HG02852 (cell line): Measurements from ENCODE around the gene CKLF.
A peak's percentile ranks its signal among the peaks of the same experiment; 100 is the strongest.
"Not testable (repeated sequence)": the region's sequence is repeated elsewhere in the genome, so short reads cannot be mapped to it uniquely, and the experiment has no call there.

Experiments used
- ATAC-seq: cut with Tn5 transposase; IDR thresholded peaks from one replicate; pipeline ENCODE4 v1.9.1; 2021; ENCODE audit warnings: mild to moderate bottlenecking, moderate library complexity; ENCODE audit not compliant: unreplicated experiment

Gene CKLF

DNA sequence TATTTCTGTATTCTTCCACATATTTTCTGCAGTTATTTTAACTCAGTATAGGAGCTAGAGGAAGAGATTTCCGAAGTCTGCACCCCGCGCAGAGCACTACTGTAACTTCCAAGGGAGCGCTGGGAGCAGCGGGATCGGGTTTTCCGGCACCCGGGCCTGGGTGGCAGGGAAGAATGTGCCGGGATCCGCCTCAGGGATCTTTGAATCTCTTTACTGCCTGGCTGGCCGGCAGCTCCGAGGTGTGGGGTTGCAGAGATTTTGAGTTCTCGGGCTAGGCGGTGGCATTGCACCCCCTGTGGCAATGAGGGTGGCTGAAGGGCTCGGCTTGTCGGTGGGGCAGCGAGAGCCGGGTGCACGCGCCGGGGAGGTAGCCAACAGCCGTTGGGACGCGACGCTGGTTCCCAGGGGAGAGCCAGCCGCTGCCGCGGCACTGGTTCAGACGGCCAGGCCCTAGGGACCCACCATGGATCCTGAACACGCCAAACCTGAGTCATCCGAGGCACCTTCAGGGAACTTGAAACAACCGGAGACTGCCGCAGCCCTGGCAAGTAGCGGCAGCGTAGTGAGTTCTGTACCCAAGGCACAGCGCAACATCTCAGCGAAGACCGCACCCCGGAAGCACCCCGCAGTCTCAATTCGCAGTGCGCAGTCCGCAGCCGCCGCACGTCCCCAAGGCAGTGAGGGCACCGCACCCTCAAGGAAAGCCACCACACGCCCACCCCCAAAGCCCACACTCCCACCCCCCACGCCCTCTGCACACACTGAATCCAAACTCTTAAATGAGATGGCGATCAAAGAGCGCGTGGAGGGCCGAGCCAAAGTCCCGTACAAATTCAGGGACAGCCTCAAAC lies 13.9 kb downstream of the CKLF start, which contains the start of gene CMTM1:
Gene CMTM1, plus strand, starts transcription at position 389 of the 851 bp plus-strand sequence. Its CDS starts 75 bp downstream, at position 464.
- no peak for ATAC-seq

DNA sequence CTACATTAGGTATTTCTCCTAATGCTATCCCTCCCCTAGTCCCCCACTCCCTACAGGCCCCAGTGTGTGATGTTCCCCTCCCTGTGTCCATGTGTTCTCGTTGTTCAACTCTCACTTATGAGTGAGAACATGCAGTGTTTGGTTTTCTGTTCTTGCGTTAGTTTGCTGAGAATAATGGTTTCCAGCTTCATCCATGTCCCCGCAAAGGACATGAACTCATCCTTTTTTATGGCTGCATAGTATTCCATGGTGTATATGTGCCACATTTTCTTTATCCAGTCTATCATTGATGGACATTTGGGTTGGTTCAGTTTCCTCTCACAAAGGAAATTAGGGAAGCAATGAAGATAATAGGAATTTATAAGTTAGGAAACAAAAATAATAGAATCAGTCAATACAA lies 14.9 kb downstream of the CKLF start:
- not testable (repeated sequence) for ATAC-seq

GRCh38 chr16:66568355-66568754 lies 16.0 kb downstream of the CKLF start:
- no peak for ATAC-seq

DNA sequence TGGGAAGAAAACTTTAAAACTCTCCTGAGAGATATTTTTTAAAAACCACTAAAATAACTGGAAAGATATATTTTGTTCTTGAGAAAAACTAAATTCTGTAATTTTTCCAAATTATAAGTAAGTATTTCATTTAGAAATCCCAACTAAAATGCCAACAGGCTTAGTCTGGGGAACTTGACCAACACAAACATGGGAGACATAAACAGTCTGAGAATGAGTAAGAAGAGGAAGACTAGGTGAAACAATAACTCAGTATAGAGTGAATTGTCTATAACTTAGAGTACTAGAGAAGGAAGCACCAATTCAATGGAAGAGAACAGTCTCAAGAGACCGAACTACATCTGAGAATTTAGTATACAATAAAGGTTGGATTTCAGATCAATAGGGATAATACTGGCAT lies 16.8 kb downstream of the CKLF start:
- ATAC-seq = no peak

DNA sequence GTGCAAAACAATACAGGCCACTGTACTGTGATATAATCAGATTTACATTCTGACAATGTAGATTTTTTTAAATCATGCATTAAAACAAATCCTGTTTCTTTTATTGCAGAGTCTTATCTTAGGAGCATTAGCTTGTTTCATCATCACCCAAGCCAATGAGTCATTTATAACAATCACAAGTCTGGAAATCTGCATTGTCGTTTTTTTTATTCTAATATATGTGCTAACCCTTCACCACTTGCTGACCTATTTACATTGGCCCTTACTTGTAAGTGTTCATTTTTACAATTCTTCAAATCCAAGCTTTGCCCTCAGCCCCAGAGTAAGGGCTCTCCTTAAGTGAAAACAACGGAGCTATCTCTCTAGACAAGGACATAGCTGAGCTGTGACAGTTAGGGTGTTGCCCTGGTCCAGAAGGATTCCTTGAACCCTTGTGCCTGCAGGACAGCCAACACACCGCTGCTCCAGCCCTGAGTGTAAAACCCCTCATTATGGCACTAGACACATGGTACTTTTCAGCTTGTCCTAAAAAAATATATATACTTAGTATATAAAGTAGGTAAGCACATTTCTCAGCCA lies 17.5 kb downstream of the CKLF start:
- no peak for ATAC-seq

DNA sequence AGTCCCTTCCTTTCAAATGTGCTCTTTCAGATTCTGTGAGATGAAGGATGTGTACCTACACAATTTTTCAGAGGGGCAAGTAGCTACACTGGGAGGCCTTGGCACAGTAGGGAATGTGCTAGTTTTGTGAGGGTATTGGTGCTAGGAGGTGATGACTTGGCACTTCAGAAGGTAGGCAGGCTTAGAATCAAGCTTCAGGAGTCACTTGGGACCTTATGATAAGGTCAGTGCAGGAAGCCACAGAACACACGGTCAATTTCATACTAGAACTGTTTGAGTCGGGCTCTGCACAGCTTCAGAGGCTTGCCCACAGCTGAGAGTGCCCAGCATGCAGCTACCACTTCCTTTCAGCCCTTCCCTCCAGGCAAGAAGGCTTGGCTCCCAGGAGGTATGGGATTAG lies 20.0 kb downstream of the CKLF start:
- no peak for ATAC-seq

DNA sequence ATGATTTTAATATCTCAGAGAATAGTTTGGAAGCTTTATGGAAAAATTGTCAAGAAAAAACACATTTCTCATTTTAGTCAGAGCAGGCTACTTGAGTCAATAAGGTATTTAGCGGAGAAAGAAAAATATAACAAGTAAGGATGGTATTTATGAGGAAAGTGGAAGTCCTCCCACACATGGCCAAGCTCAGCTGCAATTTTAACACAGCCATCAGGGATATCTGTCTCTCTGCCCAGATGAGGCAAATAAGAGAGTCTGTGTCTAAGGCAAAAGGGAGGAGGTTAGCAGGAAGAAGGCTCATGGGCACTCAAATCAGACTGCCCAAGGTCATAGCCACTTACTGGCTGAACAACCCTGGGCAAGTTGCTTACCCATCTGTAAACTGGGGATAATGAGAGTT lies 21.7 kb downstream of the CKLF start:
- no peak for ATAC-seq

- ATAC-seq = no peak
These were observed 22.2 kb downstream of the CKLF start for GRCh38 chr16:66574531-66574930.

DNA sequence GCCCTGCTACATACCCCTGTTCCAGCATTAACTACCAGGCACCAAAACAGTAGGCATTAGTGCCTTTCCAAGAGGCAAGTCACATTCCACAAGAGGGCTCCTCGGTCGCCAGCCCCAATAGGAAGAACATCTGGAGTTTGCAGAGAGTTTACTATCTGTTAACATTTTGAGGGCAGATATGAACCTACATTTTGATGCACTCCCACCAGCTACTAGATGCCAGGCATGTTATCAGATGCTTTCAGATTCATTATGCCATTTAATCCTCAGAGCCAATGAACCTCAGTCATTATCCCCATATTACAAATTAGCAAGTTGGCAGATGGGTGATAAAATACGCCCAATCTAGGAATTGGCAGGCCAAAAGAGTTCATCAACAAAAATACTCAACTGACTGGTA lies 22.7 kb downstream of the CKLF start:
- no peak for ATAC-seq

DNA sequence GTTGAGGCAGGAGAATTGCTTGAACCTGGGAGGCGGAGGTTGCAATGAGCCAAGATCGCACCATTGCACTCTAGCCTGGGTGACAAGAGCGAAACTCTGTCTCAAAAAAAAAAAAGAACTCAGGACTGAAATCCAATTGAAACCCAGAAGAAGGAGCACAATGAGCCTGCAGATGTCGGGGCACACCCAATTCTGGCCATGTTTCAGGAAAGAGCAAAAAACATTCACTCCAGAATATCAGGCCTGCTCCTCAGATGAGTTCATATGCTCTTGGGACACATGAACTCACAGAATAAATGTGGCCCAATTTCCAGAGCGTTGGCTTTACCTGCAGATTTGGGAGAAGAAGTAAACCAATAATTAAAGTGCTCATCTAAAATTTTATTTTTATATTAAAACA lies 23.9 kb downstream of the CKLF start:
- no peak for ATAC-seq

- ATAC-seq = no peak
These were observed 26.5 kb downstream of the CKLF start, which contains the start of gene CMTM2 for GRCh38 chr16:66578651-66579531. CMTM2 (plus strand) TSS chr16:66579463; CDS start chr16:66579608, 145 bp downstream.

- no peak for ATAC-seq
These were observed 28.3 kb downstream of the CKLF start for GRCh38 chr16:66580605-66581209.

DNA sequence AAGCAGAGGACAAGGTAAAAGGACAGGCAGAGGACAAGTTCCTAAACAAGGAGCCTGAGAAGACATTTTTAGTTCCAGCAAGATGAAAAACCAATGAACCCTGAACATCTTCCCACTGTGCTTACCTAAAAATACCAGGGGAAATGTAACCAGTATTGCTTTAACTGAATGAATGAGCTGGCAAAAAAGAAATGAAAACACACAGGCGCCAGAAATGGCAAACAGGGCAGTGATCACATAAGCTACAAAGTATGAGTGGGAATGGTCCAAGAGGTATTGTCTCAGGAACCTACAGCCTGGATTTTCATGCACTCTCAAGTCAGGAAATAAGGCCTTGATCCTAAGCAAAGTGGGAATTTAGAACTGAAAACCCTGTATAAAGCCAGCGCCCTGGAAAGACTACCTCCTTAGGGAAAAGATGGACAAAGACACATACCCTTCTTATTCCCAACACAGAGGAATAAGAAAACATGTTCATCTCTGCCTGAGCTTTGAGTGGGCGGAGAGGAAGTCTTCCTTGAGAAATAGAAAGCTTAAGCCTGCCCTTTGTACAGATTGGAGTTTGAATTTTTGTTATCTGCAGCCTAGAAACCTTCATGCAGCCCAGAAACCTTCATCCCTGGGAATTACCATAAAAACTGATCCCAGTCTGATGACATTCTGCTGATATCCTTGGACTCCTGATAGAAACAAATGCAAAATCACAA lies 29.0 kb downstream of the CKLF start:
- no peak for ATAC-seq

GRCh38 chr16:66585481-66586239 lies 33.3 kb downstream of the CKLF start:
- ATAC-seq = no peak

DNA sequence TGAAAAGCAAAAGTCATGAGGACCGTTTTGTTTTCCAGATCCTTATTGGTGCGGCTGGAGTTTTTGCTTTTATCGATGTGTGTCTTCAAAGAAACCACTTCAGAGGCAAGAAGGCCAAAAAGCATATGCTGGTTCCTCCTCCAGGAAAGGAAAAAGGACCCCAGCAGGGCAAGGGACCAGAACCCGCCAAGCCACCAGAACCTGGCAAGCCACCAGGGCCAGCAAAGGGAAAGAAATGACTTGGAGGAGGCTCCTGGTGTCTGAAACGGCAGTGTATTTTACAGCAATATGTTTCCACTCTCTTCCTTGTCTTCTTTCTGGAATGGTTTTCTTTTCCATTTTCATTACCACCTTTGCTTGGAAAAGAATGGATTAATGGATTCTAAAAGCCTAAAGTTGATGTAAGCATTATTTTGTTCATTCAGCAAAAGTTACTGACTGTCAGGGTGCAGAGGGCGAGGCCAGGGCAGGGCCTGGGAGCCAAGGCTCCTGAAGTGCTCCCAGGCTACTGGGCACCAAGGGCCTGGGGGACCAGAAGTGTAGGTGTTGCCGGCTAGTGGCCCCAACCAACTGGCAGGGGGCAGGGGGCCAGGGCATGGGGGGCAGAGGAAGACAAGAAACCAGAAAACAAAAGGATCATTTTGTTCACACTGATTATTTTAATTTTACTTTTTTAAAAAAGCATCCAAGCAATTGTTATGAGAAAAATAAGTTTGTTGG lies 35.7 kb downstream of the CKLF start:
- no peak for ATAC-seq

GRCh38 chr16:66588981-66589713 lies 36.8 kb downstream of the CKLF start:
- peak; percentile 84 for ATAC-seq

DNA sequence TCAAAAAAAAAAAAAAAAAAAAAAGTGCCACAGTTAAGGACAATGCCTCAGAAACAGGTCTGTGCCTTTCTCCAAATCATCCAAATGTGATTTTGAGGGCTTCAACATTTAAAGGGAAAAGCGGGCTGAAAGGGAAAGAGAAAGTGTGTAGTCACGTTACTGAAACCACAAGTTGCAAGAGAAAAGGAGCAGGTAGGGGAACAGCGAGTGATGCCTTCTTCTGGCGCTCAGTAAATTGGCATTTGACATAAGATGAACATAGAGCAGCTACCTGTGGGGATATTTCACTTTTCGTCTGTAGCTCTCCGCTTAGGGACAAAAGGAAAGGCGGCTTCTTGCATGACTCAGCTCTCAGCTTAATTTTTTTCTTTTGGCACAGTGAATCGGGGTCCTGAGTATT lies 37.9 kb downstream of the CKLF start:
- ATAC-seq = no peak

GRCh38 chr16:66591018-66591417 lies 38.6 kb downstream of the CKLF start:
- no peak for ATAC-seq
